ENCODE results near the gene BMP6.

DNA sequence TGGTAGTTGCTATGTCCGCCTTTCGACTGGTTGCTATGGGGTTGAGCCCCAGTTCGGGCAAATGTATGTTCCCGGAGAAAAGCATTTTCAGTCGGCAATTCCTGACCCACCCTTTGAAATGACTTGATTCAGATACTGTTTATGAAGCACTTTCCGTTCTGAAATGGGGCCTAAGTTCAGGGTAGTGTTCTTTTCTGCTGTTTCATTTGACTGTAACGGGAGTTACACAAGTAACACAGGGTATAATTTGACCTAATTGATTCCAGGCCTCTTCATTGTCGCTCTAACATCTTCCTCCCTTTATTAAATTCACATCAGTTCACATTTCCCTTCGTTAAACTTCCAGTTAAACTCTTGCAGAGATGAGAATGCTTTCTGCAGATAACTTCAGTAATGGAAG, 85.5 kb downstream of the BMP6 start:
- no peak for TF ChIP-seq CTCF (IDR thresholded peaks at IDR 0.05; ENCODE audit: low read length)
- TF ChIP-seq EZH2 (optimal IDR thresholded peaks at IDR 0.05; ENCODE audit: low read depth, low read length): no peak
- no peak for TF ChIP-seq EZH2phosphoT487 (IDR thresholded peaks at IDR 0.05; ENCODE audit: low read length)

All from MM.1S (cell line).